NT2/D1 (cell line): ENCODE measurements around the gene TBC1D17.

Experiments used
- YY1 ChIP-seq: IDR thresholded peaks from 2 replicates; pipeline ENCODE4 v1.6.1; 2011; ENCODE audit not compliant: insufficient read length, insufficient read depth
- ZNF274 ChIP-seq: IDR thresholded peaks from 2 replicates; pipeline ENCODE4 v1.6.1; 2011; ENCODE audit warnings: mild to moderate bottlenecking, low read depth, low read length

DNA sequence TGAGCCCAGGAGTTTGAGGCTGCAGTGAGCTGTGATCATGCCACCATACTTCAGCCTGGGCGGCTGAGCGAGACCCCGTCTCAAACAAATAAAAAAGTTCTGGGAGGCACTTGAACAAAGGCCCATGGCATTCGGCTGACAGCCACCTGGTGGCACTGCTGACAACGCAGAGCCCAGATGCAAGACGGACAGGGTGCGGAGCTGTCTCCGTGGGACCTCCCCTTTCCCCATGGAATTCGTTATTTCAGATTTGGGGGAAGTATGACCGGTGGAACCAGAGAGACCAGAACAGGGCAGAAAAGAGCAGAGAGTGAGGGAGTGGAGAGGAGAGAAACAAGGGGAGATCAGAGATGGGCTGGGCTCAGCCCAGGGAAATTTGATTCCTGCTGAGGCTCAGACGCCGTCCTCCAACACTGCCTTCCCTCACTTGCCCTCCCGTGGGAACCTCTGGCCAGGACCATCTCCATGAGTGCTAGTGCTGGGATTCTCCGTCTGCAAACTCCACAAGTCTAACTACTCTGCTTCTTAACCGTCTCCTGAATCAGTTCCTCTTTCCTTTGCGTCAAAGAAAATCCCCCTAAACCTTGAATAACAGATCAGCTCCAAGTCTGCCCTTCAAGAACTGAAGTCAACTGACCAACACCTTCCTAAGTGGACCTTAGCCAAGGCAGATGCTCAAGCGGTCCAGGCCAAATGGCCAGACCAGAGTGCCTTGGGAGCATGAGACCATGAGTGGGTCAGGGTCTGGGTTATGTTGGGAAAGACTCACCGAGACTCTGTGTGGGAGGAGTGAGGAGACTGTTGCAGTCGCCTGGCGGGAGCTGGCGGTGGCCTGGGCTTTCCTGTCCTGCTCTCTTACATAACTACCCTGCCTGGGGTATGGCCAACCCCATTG, 39.6 kb downstream of the TBC1D17 start:
- TF ChIP-seq YY1 (no peak), ZNF274 (no peak)
